Type B pancreatic cell (in vitro differentiated cells): ENCODE results near the gene TMEM97. TPM values are rescaled to one million over a fixed set of nuclear protein-coding genes. Genes with fewer than 3 reads are reported as not detected.
A peak's percentile ranks its signal among the peaks of the same experiment; 100 is the strongest.
"Not testable (repeated sequence)": the region's sequence is repeated elsewhere in the genome, so short reads cannot be mapped to it uniquely, and the experiment has no call there.

Experiments
- DNase-seq: peaks from one replicate; pipeline ENCODE4 v3.0.0; 2021; ENCODE audit warnings: mixed read lengths; ENCODE audit not compliant: unreplicated experiment; ENCODE audit errors: extremely low spot score
- H3K27ac Mint-ChIP-seq: 2 replicates; pipeline ENCODE4 v1.8.0; 2021; ENCODE audit warnings: mild to moderate bottlenecking, mixed read lengths
- H3K27me3 Mint-ChIP-seq: 2 replicates; pipeline ENCODE4 v1.8.0; 2021; ENCODE audit warnings: mixed read lengths
- H3K36me3 Mint-ChIP-seq: 2 replicates; pipeline ENCODE4 v1.8.0; 2021; ENCODE audit warnings: mixed read lengths
- H3K4me1 Mint-ChIP-seq: one replicate; pipeline ENCODE4 v1.8.0; 2021; ENCODE audit warnings: mixed read lengths; ENCODE audit not compliant: unreplicated experiment
- H3K4me3 Mint-ChIP-seq: 2 replicates; pipeline ENCODE4 v1.8.0; 2021; ENCODE audit warnings: mild to moderate bottlenecking, mixed read lengths
- H3K9me3 Mint-ChIP-seq: 2 replicates; pipeline ENCODE4 v1.8.0; 2021; ENCODE audit warnings: mixed read lengths
- total RNA-seq: library from RNA; stranded (reverse); gene quantifications from 2 replicates; pipeline ENCODE4 v1.2.1, GENCODE V29; 2021; ENCODE audit warnings: low replicate concordance
- TF ChIP-seq, protein P1 (sequence below): fragments of 200-600 bp; sonication (generic); conservative IDR thresholded peaks from 2 replicates; pipeline ENCODE4 v1.5.0; 2021; ENCODE audit warnings: antibody characterized with exemption, mild to moderate bottlenecking

The TMEM97 gene
- total RNA-seq, 1 donor from 2014 or later: 99.9 TPM

- Mint-ChIP-seq H3K9me3 (no peaks in the 10 kb centered on the region), H3K4me1 (peaks cover 20% of the 10 kb centered on the region), H3K4me3 (peak within 1 kb of the TSS; percentile 97), H3K36me3 (no peaks in the 10 kb centered on the region), H3K27ac (peak within 1 kb of the TSS; percentile 97), H3K27me3 (no peaks in the 10 kb centered on the region)
- DNase-seq: peak; percentile 99
- TF ChIP-seq, protein P1, sequence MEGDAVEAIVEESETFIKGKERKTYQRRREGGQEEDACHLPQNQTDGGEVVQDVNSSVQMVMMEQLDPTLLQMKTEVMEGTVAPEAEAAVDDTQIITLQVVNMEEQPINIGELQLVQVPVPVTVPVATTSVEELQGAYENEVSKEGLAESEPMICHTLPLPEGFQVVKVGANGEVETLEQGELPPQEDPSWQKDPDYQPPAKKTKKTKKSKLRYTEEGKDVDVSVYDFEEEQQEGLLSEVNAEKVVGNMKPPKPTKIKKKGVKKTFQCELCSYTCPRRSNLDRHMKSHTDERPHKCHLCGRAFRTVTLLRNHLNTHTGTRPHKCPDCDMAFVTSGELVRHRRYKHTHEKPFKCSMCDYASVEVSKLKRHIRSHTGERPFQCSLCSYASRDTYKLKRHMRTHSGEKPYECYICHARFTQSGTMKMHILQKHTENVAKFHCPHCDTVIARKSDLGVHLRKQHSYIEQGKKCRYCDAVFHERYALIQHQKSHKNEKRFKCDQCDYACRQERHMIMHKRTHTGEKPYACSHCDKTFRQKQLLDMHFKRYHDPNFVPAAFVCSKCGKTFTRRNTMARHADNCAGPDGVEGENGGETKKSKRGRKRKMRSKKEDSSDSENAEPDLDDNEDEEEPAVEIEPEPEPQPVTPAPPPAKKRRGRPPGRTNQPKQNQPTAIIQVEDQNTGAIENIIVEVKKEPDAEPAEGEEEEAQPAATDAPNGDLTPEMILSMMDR: no peak
These were observed 16.4 kb downstream of the TMEM97 start, which contains the start of the genes IFT20 and TNFAIP1 for GRCh38 chr17:28335201-28335958. IFT20 (minus strand) TSS chr17:28335472; CDS start chr17:28331985, 3,487 bp downstream. TNFAIP1 (plus strand) TSS chr17:28335761; CDS start chr17:28339522, 3,761 bp downstream.

DNA sequence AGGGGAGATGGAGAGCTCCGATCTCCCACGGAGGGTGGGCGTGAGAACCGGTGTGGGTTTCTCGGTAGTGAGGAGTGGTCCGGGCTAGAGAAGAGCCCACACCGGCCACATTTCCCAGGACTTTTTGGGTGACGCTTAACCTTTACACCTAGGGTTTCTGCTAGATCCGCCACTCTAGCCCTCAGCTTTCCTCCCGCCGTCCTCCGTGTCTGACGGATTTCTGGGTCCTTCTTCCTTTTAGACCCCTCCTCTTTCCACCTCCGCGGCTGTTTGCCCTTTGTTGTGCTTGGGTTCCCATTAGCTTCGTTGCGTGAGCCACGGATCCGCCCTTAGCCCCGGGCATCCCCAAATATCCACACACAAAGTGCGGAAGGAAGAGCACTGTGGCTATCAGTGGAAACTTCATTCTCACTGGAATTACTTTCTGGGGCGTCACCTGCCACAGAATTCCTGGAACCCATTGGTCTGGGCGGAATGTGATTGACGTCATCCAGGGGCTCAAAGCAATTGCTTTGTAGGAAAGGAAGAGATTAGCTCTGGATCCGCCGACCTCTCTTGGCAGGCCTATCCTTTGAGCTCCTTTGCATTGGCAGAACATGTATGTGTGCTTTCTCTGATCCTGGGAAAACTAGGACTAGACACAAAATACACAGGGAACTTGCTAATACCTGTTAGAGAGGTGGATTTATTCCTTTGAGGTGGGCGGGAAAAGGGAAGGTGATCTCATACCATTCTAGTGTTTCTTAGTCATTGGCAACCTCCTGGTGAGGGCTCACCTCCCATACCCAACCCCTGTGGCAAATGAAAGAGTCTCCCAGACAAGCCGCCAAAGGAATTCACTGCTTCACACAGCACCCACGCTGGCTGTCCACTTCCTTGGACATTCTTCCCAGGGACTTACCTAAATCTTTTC lies 17.2 kb downstream of the TMEM97 start:
- TF ChIP-seq, protein P1: no peak
- Mint-ChIP-seq H3K4me3 (peak overlapping the region; percentile 97), H3K4me1 (peaks cover 20% of the 10 kb centered on the region), H3K36me3 (no peaks in the 10 kb centered on the region), H3K9me3 (no peaks in the 10 kb centered on the region), H3K27ac (peak overlapping the region; percentile 97), H3K27me3 (no peaks in the 10 kb centered on the region)
- DNase-seq: no peak

- H3K4me3 Mint-ChIP-seq: peak overlapping the region; percentile 28
- peaks cover 20% of the 10 kb centered on the region for H3K4me1 Mint-ChIP-seq
- no peaks in the 10 kb centered on the region for H3K27me3 Mint-ChIP-seq
- TF ChIP-seq, protein P1: no peak
- no peaks in the 10 kb centered on the region for H3K9me3 Mint-ChIP-seq
- H3K27ac Mint-ChIP-seq: peak overlapping the region; percentile 25
- no peak for DNase-seq
- no peaks in the 10 kb centered on the region for H3K36me3 Mint-ChIP-seq
These were observed 19.2 kb downstream of the TMEM97 start for GRCh38 chr17:28338056-28338768.

GRCh38 chr17:28338769-28339212 lies 19.8 kb downstream of the TMEM97 start:
- H3K36me3 Mint-ChIP-seq, H3K27me3 Mint-ChIP-seq, DNase-seq, H3K9me3 Mint-ChIP-seq: not testable (repeated sequence)
- H3K4me1 Mint-ChIP-seq: peaks cover 19% of the 10 kb centered on the region
- peak overlapping the region; percentile 25 for H3K27ac Mint-ChIP-seq
- H3K4me3 Mint-ChIP-seq: peak overlapping the region; percentile 28

GRCh38 chr17:28339431-28339830 lies 20.4 kb downstream of the TMEM97 start:
- peaks cover 13% of the 10 kb centered on the region for H3K4me1 Mint-ChIP-seq
- H3K4me3 Mint-ChIP-seq: no peak overlapping the region
- TF ChIP-seq, protein P1: no peak
- no peaks in the 10 kb centered on the region for H3K27me3 Mint-ChIP-seq
- H3K36me3 Mint-ChIP-seq: no peaks in the 10 kb centered on the region
- no peaks in the 10 kb centered on the region for H3K9me3 Mint-ChIP-seq
- no peak for DNase-seq
- no peak overlapping the region for H3K27ac Mint-ChIP-seq
